HUES64 (cell line): Measurements from ENCODE around the gene BTAF1.

Source experiments
- H3K27ac ChIP-seq: 2 replicates; pipeline ENCODE4 v1.7.0; 2013; ENCODE audit warnings: low read depth, low read length, inconsistent platforms
- H3K27me3 ChIP-seq: 2 replicates; pipeline ENCODE4 v1.6.1; 2013; ENCODE audit warnings: mild to moderate bottlenecking, low read length; ENCODE audit not compliant: insufficient read depth
- H3K36me3 ChIP-seq: 2 replicates; pipeline ENCODE4 v1.6.1; 2013; ENCODE audit warnings: mild to moderate bottlenecking, low read length; ENCODE audit not compliant: insufficient read depth
- H3K4me1 ChIP-seq: 2 replicates; pipeline ENCODE4 v1.6.1; 2013; ENCODE audit warnings: mild to moderate bottlenecking, low read length, moderate library complexity; ENCODE audit not compliant: insufficient read depth
- H3K4me3 ChIP-seq: 2 replicates; pipeline ENCODE4 v1.5.1; 2013; ENCODE audit warnings: mild to moderate bottlenecking, low read length, moderate library complexity
- H3K9ac ChIP-seq: 2 replicates; pipeline ENCODE4 v1.6.1; 2013; ENCODE audit warnings: mild to moderate bottlenecking, low read depth, low read length
- H3K9me3 ChIP-seq: 2 replicates; pipeline ENCODE4 v1.6.1; 2013; ENCODE audit warnings: low read depth, low read length; ENCODE audit not compliant: insufficient read depth
- WGBS: fragments of 150-250, 120-280 bp; methylation state at CpG from one replicate; pipeline ENCODE4 v1.1.7; 2013; ENCODE audit warnings: missing lambda C conversion rate; 5-methylcytosine and 5-hydroxymethylcytosine counted together

The BTAF1 gene

GRCh38 chr10:91939653-91940052 is 16.1 kb downstream of the BTAF1 start:
- Histone ChIP-seq H3K36me3 (peaks cover 84% of the 10 kb centered on the region), H3K9me3 (no peaks in the 10 kb centered on the region), H3K4me1 (no peaks in the 10 kb centered on the region), H3K27ac (no peak overlapping the region), H3K4me3 (no peak overlapping the region), H3K27me3 (no peaks in the 10 kb centered on the region), H3K9ac (no peak overlapping the region)
- WGBS, result 97% methylated on average over 4 of the region's 4 CpGs

GRCh38 chr10:91941426-91941825 is 17.9 kb downstream of the BTAF1 start:
- Histone ChIP-seq H3K36me3 (peaks cover 81% of the 10 kb centered on the region), H3K9me3 (no peaks in the 10 kb centered on the region), H3K4me3 (no peak overlapping the region), H3K27me3 (no peaks in the 10 kb centered on the region), H3K4me1 (no peaks in the 10 kb centered on the region), H3K9ac (no peak overlapping the region), H3K27ac (no peak overlapping the region)
- no CpG with 5 or more reads among the region's 1 CpG for WGBS

GRCh38 chr10:91944880-91945630 is 21.5 kb downstream of the BTAF1 start:
- no peaks in the 10 kb centered on the region for H3K4me1 ChIP-seq
- 92% methylated on average over 2 of the region's 5 CpGs for WGBS
- H3K36me3 ChIP-seq, result peaks cover 64% of the 10 kb centered on the region
- H3K27ac ChIP-seq, result no peak overlapping the region
- H3K27me3 ChIP-seq, result no peaks in the 10 kb centered on the region
- H3K4me3 ChIP-seq, result no peak overlapping the region
- H3K9me3 ChIP-seq, result no peaks in the 10 kb centered on the region
- H3K9ac ChIP-seq, result no peak overlapping the region

GRCh38 chr10:91953600-91954160 is 30.1 kb downstream of the BTAF1 start:
- Histone ChIP-seq H3K4me3 (no peak overlapping the region), H3K27ac (peak overlapping the region; percentile 57; the same call in 1 of the 2 replicates), H3K36me3 (peaks cover 81% of the 10 kb centered on the region), H3K4me1 (peaks cover 15% of the 10 kb centered on the region), H3K9me3 (no peaks in the 10 kb centered on the region), H3K27me3 (no peaks in the 10 kb centered on the region), H3K9ac (no peak overlapping the region)
- WGBS, result 70% methylated on average over 2 of the region's 2 CpGs

- Histone ChIP-seq H3K4me1 (peaks cover 15% of the 10 kb centered on the region), H3K27ac (no peak overlapping the region), H3K4me3 (no peak overlapping the region), H3K27me3 (no peaks in the 10 kb centered on the region), H3K36me3 (peaks cover 90% of the 10 kb centered on the region), H3K9ac (no peak overlapping the region), H3K9me3 (no peaks in the 10 kb centered on the region)
- 98% methylated on average over 2 of the region's 3 CpGs for WGBS
Observed at GRCh38 chr10:91955114-91955513, 31.5 kb downstream of the BTAF1 start.

GRCh38 chr10:91957091-91957490 is 33.5 kb downstream of the BTAF1 start:
- peaks cover 98% of the 10 kb centered on the region for H3K36me3 ChIP-seq
- H3K4me3 ChIP-seq, result no peak overlapping the region
- 100% methylated on average over 1 of the region's 1 CpG for WGBS

GRCh38 chr10:91969297-91969696 is 45.7 kb downstream of the BTAF1 start:
- Histone ChIP-seq H3K9ac (no peak overlapping the region), H3K4me1 (no peaks in the 10 kb centered on the region), H3K36me3 (peaks cover 74% of the 10 kb centered on the region), H3K27ac (no peak overlapping the region), H3K4me3 (no peak overlapping the region), H3K9me3 (no peaks in the 10 kb centered on the region), H3K27me3 (no peaks in the 10 kb centered on the region)
- WGBS, result 95% methylated on average over 4 of the region's 4 CpGs

More at GRCh38 chr10:91957091-91957490, 33.5 kb downstream of the BTAF1 start:
- Histone ChIP-seq H3K9ac (no peak overlapping the region), H3K27ac (no peak overlapping the region), H3K4me1 (peaks cover 15% of the 10 kb centered on the region), H3K9me3 (no peaks in the 10 kb centered on the region), H3K27me3 (no peaks in the 10 kb centered on the region)

- no peaks in the 10 kb centered on the region for H3K9me3 ChIP-seq
- whole genome bisulfite sequencing, result no CpG with 5 or more reads among the region's 2 CpGs
- H3K27ac ChIP-seq, result no peak overlapping the region
- no peak overlapping the region for H3K4me3 ChIP-seq
- H3K36me3 ChIP-seq, result peaks cover 45% of the 10 kb centered on the region
- no peaks in the 10 kb centered on the region for H3K27me3 ChIP-seq
- no peaks in the 10 kb centered on the region for H3K4me1 ChIP-seq
- no peak overlapping the region for H3K9ac ChIP-seq
Observed at GRCh38 chr10:91974960-91975359, 51.4 kb downstream of the BTAF1 start.

GRCh38 chr10:91975438-91975837 is 51.9 kb downstream of the BTAF1 start:
- Histone ChIP-seq H3K9ac (no peak overlapping the region), H3K4me3 (no peak overlapping the region), H3K27me3 (no peaks in the 10 kb centered on the region), H3K4me1 (no peaks in the 10 kb centered on the region), H3K27ac (no peak overlapping the region), H3K36me3 (peaks cover 48% of the 10 kb centered on the region), H3K9me3 (no peaks in the 10 kb centered on the region)
- 93% methylated on average over 1 of the region's 1 CpG for WGBS

- WGBS, result 98% methylated on average over 5 of the region's 5 CpGs
- Histone ChIP-seq H3K4me1 (no peaks in the 10 kb centered on the region), H3K4me3 (no peak overlapping the region), H3K27me3 (no peaks in the 10 kb centered on the region), H3K9ac (no peak overlapping the region), H3K27ac (no peak overlapping the region), H3K9me3 (no peaks in the 10 kb centered on the region), H3K36me3 (peaks cover 51% of the 10 kb centered on the region)
Observed at GRCh38 chr10:91976317-91977051, 52.9 kb downstream of the BTAF1 start.

GRCh38 chr10:91977491-91977890 is 53.9 kb downstream of the BTAF1 start:
- Histone ChIP-seq H3K4me3 (no peak overlapping the region), H3K27me3 (no peaks in the 10 kb centered on the region), H3K9me3 (no peaks in the 10 kb centered on the region), H3K9ac (no peak overlapping the region), H3K4me1 (no peaks in the 10 kb centered on the region), H3K27ac (no peak overlapping the region), H3K36me3 (peaks cover 53% of the 10 kb centered on the region)
- 92% methylated on average over 2 of the region's 2 CpGs for WGBS
